ENCODE measurements around the gene SPANXN3.

SPANXN3 gene

GRCh38 chrX:143461606-143462005 lies 55.7 kb downstream of the SPANXN3 start:
- no peak for TF ChIP-seq CTCF (conservative IDR thresholded peaks at IDR 0.05; ENCODE audit: low read depth, low read length)
- H3K36me3 ChIP-seq (ENCODE audit: insufficient read depth), result no peaks in the 10 kb centered on the region
- H3K4me1 ChIP-seq (ENCODE audit: low read depth, poor library complexity, severe bottlenecking), result peaks cover 20% of the 10 kb centered on the region
- H4K20me1 ChIP-seq (ENCODE audit: insufficient read depth), result no peaks in the 10 kb centered on the region
- H3K4me3 ChIP-seq (IDR thresholded peaks at IDR 0.05; ENCODE audit: insufficient read depth, low read depth, low read length), result no peak overlapping the region
- no peak overlapping the region for H2AFZ ChIP-seq (ENCODE audit: low read depth)
- no peaks in the 10 kb centered on the region for H3K79me2 ChIP-seq (ENCODE audit: insufficient read depth, low read depth)
- no peak overlapping the region for H3K27ac ChIP-seq
- H3K27me3 ChIP-seq (ENCODE audit: insufficient read depth, low read depth), result no peaks in the 10 kb centered on the region
- H3K4me2 ChIP-seq, result no peak overlapping the region
- H3K9ac ChIP-seq, result no peak overlapping the region

All from KMS-11 (cell line).